ENCODE results near the gene CNIH3. TPM values are rescaled to one million over a fixed set of nuclear protein-coding genes. Genes with fewer than 3 reads are reported as not detected.

The CNIH3 gene
- total RNA-seq, 1 donor from 2014 or later, result not detected

GRCh38 chr1:224607188-224608148 is 8.6 kb upstream of the CNIH3 start:
- no peaks in the 10 kb centered on the region for H3K27me3 ChIP-seq
- no peaks in the 10 kb centered on the region for H3K36me3 ChIP-seq
- no peak overlapping the region for H3K27ac ChIP-seq
- intact Hi-C loops (cut with DNase I), result no loop called here
- TF ChIP-seq CTCF (IDR thresholded peaks at IDR 0.05), result no peak
- H3K9me3 ChIP-seq, result no peaks in the 10 kb centered on the region
- H3K4me1 ChIP-seq, result no peaks in the 10 kb centered on the region
- H3K4me3 ChIP-seq, result no peak overlapping the region
- no peak for DNase-seq (ENCODE audit: low spot score in 2 of 2)

GRCh38 chr1:224609333-224609732 is 6.8 kb upstream of the CNIH3 start:
- no peaks in the 10 kb centered on the region for H3K36me3 ChIP-seq
- H3K4me3 ChIP-seq, result no peak overlapping the region
- H3K9me3 ChIP-seq, result no peaks in the 10 kb centered on the region
- no peak for TF ChIP-seq CTCF (IDR thresholded peaks at IDR 0.05)
- no peak for DNase-seq (ENCODE audit: low spot score in 2 of 2)
- no peak overlapping the region for H3K27ac ChIP-seq
- no peaks in the 10 kb centered on the region for H3K4me1 ChIP-seq
- intact Hi-C loops (cut with DNase I), result no loop called here
- H3K27me3 ChIP-seq, result no peaks in the 10 kb centered on the region

- intact Hi-C loops (cut with DNase I), result no loop called here
- Histone ChIP-seq H3K9me3 (no peaks in the 10 kb centered on the region), H3K36me3 (no peaks in the 10 kb centered on the region), H3K4me1 (peaks cover 3 to 5% of the 10 kb centered on the region in 2 donors), H3K27ac (no peak overlapping the region), H3K27me3 (peaks cover 2% of the 10 kb centered on the region), H3K4me3 (no peak overlapping the region)
- no peak for TF ChIP-seq CTCF (IDR thresholded peaks at IDR 0.05)
- DNase-seq (ENCODE audit: low spot score in 2 of 2), result no peak
Observed at GRCh38 chr1:224612246-224612645, 3.9 kb upstream of the CNIH3 start.

GRCh38 chr1:224613486-224613885 is 2.6 kb upstream of the CNIH3 start:
- H3K4me1 ChIP-seq, result peaks cover 3 to 5% of the 10 kb centered on the region in 2 donors
- H3K9me3 ChIP-seq, result no peaks in the 10 kb centered on the region
- H3K4me3 ChIP-seq, result no peak overlapping the region
- H3K36me3 ChIP-seq, result no peaks in the 10 kb centered on the region
- H3K27ac ChIP-seq, result no peak overlapping the region
- DNase-seq (ENCODE audit: low spot score in 2 of 2), result no peak
- intact Hi-C loops (cut with DNase I), result no loop called here
- no peak for TF ChIP-seq CTCF (IDR thresholded peaks at IDR 0.05)
- peaks cover 7% of the 10 kb centered on the region for H3K27me3 ChIP-seq

- TF ChIP-seq CTCF (IDR thresholded peaks at IDR 0.05), result no peak
- Histone ChIP-seq H3K27me3 (peaks cover 7% of the 10 kb centered on the region), H3K36me3 (no peaks in the 10 kb centered on the region), H3K4me1 (peaks cover 3 to 5% of the 10 kb centered on the region in 2 donors), H3K4me3 (peak overlapping the region; percentile 30 to 60), H3K9me3 (no peaks in the 10 kb centered on the region), H3K27ac (no peak overlapping the region)
- no peak for DNase-seq (ENCODE audit: low spot score in 2 of 2)
- intact Hi-C loops (cut with DNase I), result no loop called here
Observed at GRCh38 chr1:224616756-224617409, 766 bp downstream of the CNIH3 start.

All from ascending aorta (tissue), 2 donors.